HG02610 (cell line): ENCODE data around the gene EYS.
A peak's percentile ranks its signal among the peaks of the same experiment; 100 is the strongest.
"Not testable (repeated sequence)": the region's sequence is repeated elsewhere in the genome, so short reads cannot be mapped to it uniquely, and the experiment has no call there.

ENCODE experiments used
- ATAC-seq: cut with Tn5 transposase; IDR thresholded peaks from one replicate; pipeline ENCODE4 v1.9.1; 2021; ENCODE audit warnings: mild to moderate bottlenecking, moderate library complexity; ENCODE audit not compliant: unreplicated experiment

Gene EYS

GRCh38 chr6:64012351-64013001 is 1694.5 kb downstream of the EYS start:
- ATAC-seq = peak; percentile 67

GRCh38 chr6:64010666-64011065 is 1696.4 kb downstream of the EYS start:
- no peak for ATAC-seq

GRCh38 chr6:64010010-64010409 is 1697.0 kb downstream of the EYS start:
- ATAC-seq = no peak

GRCh38 chr6:64006246-64006645 is 1700.8 kb downstream of the EYS start:
- no peak for ATAC-seq

- no peak for ATAC-seq
These were observed 1706.1 kb downstream of the EYS start for GRCh38 chr6:64000818-64001491.

- no peak for ATAC-seq
These were observed 1707.4 kb downstream of the EYS start for GRCh38 chr6:63999613-64000012.

- no peak for ATAC-seq
These were observed 1708.0 kb downstream of the EYS start for GRCh38 chr6:63998991-63999390.

GRCh38 chr6:63997734-63998133 is 1709.3 kb downstream of the EYS start:
- no peak for ATAC-seq

GRCh38 chr6:63997221-63997620 is 1709.8 kb downstream of the EYS start:
- ATAC-seq = no peak

GRCh38 chr6:63985223-63985622 is 1721.8 kb downstream of the EYS start:
- ATAC-seq = no peak

- no peak for ATAC-seq
These were observed 1731.3 kb downstream of the EYS start for GRCh38 chr6:63975699-63976098.

- ATAC-seq = no peak
These were observed 1738.4 kb downstream of the EYS start for GRCh38 chr6:63968650-63969049.

- ATAC-seq = no peak
These were observed 1742.7 kb downstream of the EYS start for GRCh38 chr6:63964366-63964765.

- ATAC-seq = no peak
These were observed 1743.2 kb downstream of the EYS start for GRCh38 chr6:63963769-63964315.

GRCh38 chr6:63953336-63954021 is 1753.5 kb downstream of the EYS start:
- not testable (repeated sequence) for ATAC-seq

- no peak for ATAC-seq
These were observed 1759.1 kb downstream of the EYS start for GRCh38 chr6:63947792-63948529.

GRCh38 chr6:63945987-63946386 is 1761.0 kb downstream of the EYS start:
- no peak for ATAC-seq

- ATAC-seq = no peak
These were observed 1763.2 kb downstream of the EYS start for GRCh38 chr6:63943826-63944225.

- no peak for ATAC-seq
These were observed 1765.1 kb downstream of the EYS start for GRCh38 chr6:63941747-63942470.

- ATAC-seq = no peak
These were observed 1767.0 kb downstream of the EYS start for GRCh38 chr6:63940056-63940455.
